Trophoblast cell (in vitro differentiated cells and primary cell): ENCODE results near the gene LRRC27.

Experiments used
- DNase-seq, 2 donors: peaks; one replicate each; pipeline ENCODE4 v3.0.0-alpha.2; 2016
- H2AFZ ChIP-seq: 2 replicates; pipeline ENCODE4 v1.6.1; 2013; ENCODE audit warnings: low read length, moderate library complexity, mild to moderate bottlenecking; ENCODE audit not compliant: insufficient read depth, poor library complexity
- H2AK5ac ChIP-seq: 2 replicates; pipeline ENCODE4 v1.6.1; 2013; ENCODE audit warnings: mild to moderate bottlenecking, low read length
- H2BK120ac ChIP-seq: 2 replicates; pipeline ENCODE4 v1.6.1; 2013; ENCODE audit warnings: low read length, mild to moderate bottlenecking, moderate library complexity; ENCODE audit not compliant: insufficient read depth, poor library complexity
- H2BK12ac ChIP-seq: 2 replicates; pipeline ENCODE4 v1.6.1; 2013; ENCODE audit warnings: mild to moderate bottlenecking, low read length, moderate library complexity
- H2BK5ac ChIP-seq: 2 replicates; pipeline ENCODE4 v1.6.1; 2013; ENCODE audit warnings: low read length, low read depth, moderate library complexity, mild to moderate bottlenecking; ENCODE audit not compliant: poor library complexity
- H3K14ac ChIP-seq: 2 replicates; pipeline ENCODE4 v1.6.1; 2013; ENCODE audit warnings: mild to moderate bottlenecking, low read length
- H3K18ac ChIP-seq: 2 replicates; pipeline ENCODE4 v1.6.1; 2013; ENCODE audit warnings: mild to moderate bottlenecking, low read length
- H3K23ac ChIP-seq: 2 replicates; pipeline ENCODE4 v1.6.1; 2013; ENCODE audit warnings: low read length
- H3K27ac ChIP-seq: 2 replicates; pipeline ENCODE4 v1.5.1; 2013; ENCODE audit warnings: low read depth, mild to moderate bottlenecking, inconsistent platforms, low read length, moderate library complexity
- H3K27me3 ChIP-seq: 2 replicates; pipeline ENCODE4 v1.6.1; 2013; ENCODE audit warnings: inconsistent platforms, mild to moderate bottlenecking, low read length, moderate library complexity; ENCODE audit not compliant: insufficient read depth
- H3K36me3 ChIP-seq, 2 experiments: 1 replicate in 1 of 2; 2 replicates in 1 of 2; pipeline ENCODE4 v1.6.1; 2013; ENCODE audit warnings: low read length in 2 of 2, mild to moderate bottlenecking in 2 of 2, moderate library complexity in 1 of 2; ENCODE audit not compliant: insufficient read depth in 2 of 2, control insufficient read depth in 1 of 2
- H3K4ac ChIP-seq: 2 replicates; pipeline ENCODE4 v1.6.1; 2013; ENCODE audit warnings: low read depth, mild to moderate bottlenecking, low read length, moderate library complexity
- H3K4me1 ChIP-seq, 2 experiments: 1 replicate in 1 of 2; 2 replicates in 1 of 2; pipeline ENCODE4 v1.6.1; 2013; ENCODE audit warnings: low read length in 2 of 2, mild to moderate bottlenecking in 2 of 2, moderate library complexity in 1 of 2; ENCODE audit not compliant: insufficient read depth in 2 of 2, control insufficient read depth in 1 of 2
- H3K4me2 ChIP-seq: 2 replicates; pipeline ENCODE4 v1.6.1; 2013; ENCODE audit warnings: inconsistent platforms, mild to moderate bottlenecking, low read length, moderate library complexity
- H3K4me3 ChIP-seq: 2 replicates; pipeline ENCODE4 v1.5.1; 2013; ENCODE audit warnings: mild to moderate bottlenecking, low read depth, low read length, inconsistent platforms
- H3K79me1 ChIP-seq: one replicate; pipeline ENCODE4 v1.6.1; 2013; ENCODE audit warnings: low read length
- H3K79me2 ChIP-seq: 2 replicates; pipeline ENCODE4 v1.6.1; 2013; ENCODE audit warnings: low read length, mild to moderate bottlenecking; ENCODE audit not compliant: control insufficient read depth, insufficient read depth, poor library complexity
- H3K9ac ChIP-seq: 2 replicates; pipeline ENCODE4 v1.6.1; 2013; ENCODE audit warnings: mild to moderate bottlenecking, low read length
- H3K9me3 ChIP-seq: 2 replicates; pipeline ENCODE4 v1.6.1; 2013; ENCODE audit warnings: low read depth, mild to moderate bottlenecking, control low read depth, inconsistent platforms, low read length; ENCODE audit not compliant: insufficient read depth
- H4K12ac ChIP-seq: 2 replicates; pipeline ENCODE4 v1.6.1; 2013; ENCODE audit warnings: low read depth, mild to moderate bottlenecking, low read length, moderate library complexity
- H4K8ac ChIP-seq: 2 replicates; pipeline ENCODE4 v1.6.1; 2013; ENCODE audit warnings: low read depth, mild to moderate bottlenecking, low read length, moderate library complexity
- H4K91ac ChIP-seq: one replicate; pipeline ENCODE4 v1.6.1; 2013; ENCODE audit warnings: low read depth, mild to moderate bottlenecking, low read length, moderate library complexity
- WGBS: extraction: QIAGEN DNeasy Blood & Tissue Kit; methylation state at CpG from one replicate; pipeline ENCODE4 v1.1.7; 2013; ENCODE audit warnings: missing lambda C conversion rate; ENCODE audit not compliant: insufficient read length, insufficient coverage; ENCODE audit errors: extremely low coverage; 5-methylcytosine and 5-hydroxymethylcytosine counted together

Gene LRRC27

GRCh38 chr10:132345345-132345744 is 13.4 kb downstream of the LRRC27 start:
- Histone ChIP-seq H3K9ac (no peak overlapping the region), H3K23ac (no peak overlapping the region), H3K27me3 (no peaks in the 10 kb centered on the region), H3K4ac (no peak overlapping the region), H3K4me1 (no peaks in the 10 kb centered on the region), H3K9me3 (no peaks in the 10 kb centered on the region), H3K79me2 (no peaks in the 10 kb centered on the region), H3K4me2 (no peak overlapping the region), H2AFZ (no peak overlapping the region), H2AK5ac (no peak overlapping the region), H2BK120ac (no peak overlapping the region), H2BK5ac (no peak overlapping the region), H4K91ac (no peak overlapping the region), H3K14ac (no peak overlapping the region), H4K12ac (no peak overlapping the region), H2BK12ac (no peak overlapping the region), H3K27ac (no peak overlapping the region), H3K18ac (no peak overlapping the region), H3K4me3 (no peak overlapping the region), H3K79me1 (no peaks in the 10 kb centered on the region), H4K8ac (no peak overlapping the region), H3K36me3 (no peaks in the 10 kb centered on the region)
- no peak for DNase-seq
- WGBS = no CpG with 5 or more reads among the region's 7 CpGs

GRCh38 chr10:132346806-132347205 is 14.8 kb downstream of the LRRC27 start:
- Histone ChIP-seq H2AK5ac (no peak overlapping the region), H4K91ac (no peak overlapping the region), H3K4ac (no peak overlapping the region), H3K18ac (no peak overlapping the region), H3K79me2 (no peaks in the 10 kb centered on the region), H3K23ac (no peak overlapping the region), H3K4me3 (no peak overlapping the region), H2AFZ (no peak overlapping the region), H3K27me3 (no peaks in the 10 kb centered on the region), H2BK12ac (no peak overlapping the region), H3K9me3 (no peaks in the 10 kb centered on the region), H4K8ac (no peak overlapping the region), H3K4me2 (no peak overlapping the region), H3K79me1 (no peaks in the 10 kb centered on the region), H2BK120ac (no peak overlapping the region), H3K27ac (no peak overlapping the region), H3K4me1 (no peaks in the 10 kb centered on the region), H3K36me3 (no peaks in the 10 kb centered on the region), H4K12ac (no peak overlapping the region), H3K9ac (no peak overlapping the region), H3K14ac (no peak overlapping the region), H2BK5ac (no peak overlapping the region)
- no peak for DNase-seq
- no CpG with 5 or more reads among the region's 9 CpGs for WGBS

GRCh38 chr10:132347211-132347930 is 15.4 kb downstream of the LRRC27 start:
- no peak overlapping the region for H3K18ac ChIP-seq
- H3K9me3 ChIP-seq = no peaks in the 10 kb centered on the region
- H3K14ac ChIP-seq = no peak overlapping the region
- no peak overlapping the region for H2BK120ac ChIP-seq
- no peak overlapping the region for H2AFZ ChIP-seq
- no peak overlapping the region for H3K4me2 ChIP-seq
- no peak overlapping the region for H2BK5ac ChIP-seq
- no peak overlapping the region for H4K8ac ChIP-seq
- no peak for DNase-seq
- no peaks in the 10 kb centered on the region for H3K36me3 ChIP-seq
- H3K23ac ChIP-seq = no peak overlapping the region
- H3K79me1 ChIP-seq = no peaks in the 10 kb centered on the region
- peak overlapping the region; percentile 15 for H3K4me3 ChIP-seq
- H3K79me2 ChIP-seq = no peaks in the 10 kb centered on the region
- no CpG with 5 or more reads among the region's 23 CpGs for WGBS
- no peak overlapping the region for H2BK12ac ChIP-seq
- no peak overlapping the region for H3K4ac ChIP-seq
- no peak overlapping the region for H4K91ac ChIP-seq
- H2AK5ac ChIP-seq = no peak overlapping the region
- no peak overlapping the region for H4K12ac ChIP-seq
- H3K9ac ChIP-seq = no peak overlapping the region
- H3K4me1 ChIP-seq = no peaks in the 10 kb centered on the region
- H3K27ac ChIP-seq = no peak overlapping the region
- no peaks in the 10 kb centered on the region for H3K27me3 ChIP-seq

GRCh38 chr10:132347931-132348267 is 15.9 kb downstream of the LRRC27 start:
- Histone ChIP-seq H3K79me2 (no peaks in the 10 kb centered on the region), H4K8ac (no peak overlapping the region), H3K23ac (no peak overlapping the region), H3K4me1 (no peaks in the 10 kb centered on the region), H2BK12ac (no peak overlapping the region), H3K27me3 (no peaks in the 10 kb centered on the region), H3K4me3 (no peak overlapping the region), H2AFZ (no peak overlapping the region), H4K12ac (no peak overlapping the region), H3K4ac (no peak overlapping the region), H3K9ac (no peak overlapping the region), H3K27ac (no peak overlapping the region), H2BK5ac (no peak overlapping the region), H3K79me1 (no peaks in the 10 kb centered on the region), H3K4me2 (no peak overlapping the region), H3K9me3 (no peaks in the 10 kb centered on the region), H3K14ac (no peak overlapping the region), H3K36me3 (no peaks in the 10 kb centered on the region), H2AK5ac (no peak overlapping the region), H4K91ac (no peak overlapping the region), H2BK120ac (no peak overlapping the region), H3K18ac (no peak overlapping the region)
- no peak for DNase-seq
- no CpG with 5 or more reads among the region's 13 CpGs for WGBS
